K562 (cell line): ENCODE measurements around the gene RUNX1. TPM values are rescaled to one million over a fixed set of nuclear protein-coding genes. Genes with fewer than 3 reads are reported as not detected.

ENCODE experiments used
- ATF3 ChIP-seq, 2 experiments: fragments of 450-650 bp in 1 of 2; sonication (generic) in 1 of 2; formaldehyde crosslinking in 1 of 2; IDR thresholded peaks in 1 of 2; conservative IDR thresholded peaks in 1 of 2; 2 replicates each; pipeline versions ENCODE4 v1.6.1 to v1.8.1; 2016 to 2023; ENCODE audit warnings: mild to moderate bottlenecking in 2 of 2, moderate library complexity in 2 of 2, inconsistent platforms in 1 of 2, missing genetic modification reagents in 1 of 2
- CHCHD3 ChIP-seq: fragments of 250-450 bp; sonication (Bioruptor Pico); IDR thresholded peaks from 2 replicates; pipeline ENCODE4 v2.1.2; 2022; ENCODE audit warnings: mild to moderate bottlenecking
- ESRRB ChIP-seq: fragments of 250-450 bp; sonication (Bioruptor Pico); IDR thresholded peaks from 2 replicates; pipeline ENCODE4 v1.5.0; 2020; ENCODE audit warnings: mild to moderate bottlenecking, moderate library complexity, borderline replicate concordance
- GABPB2 ChIP-seq: fragments of 250-450 bp; sonication (Bioruptor Pico); conservative IDR thresholded peaks from 2 replicates; pipeline ENCODE4 v1.5.1; 2021; ENCODE audit warnings: mild to moderate bottlenecking
- HEY1 ChIP-seq: fragments of 250-450 bp; sonication (Bioruptor Pico); IDR thresholded peaks from 2 replicates; pipeline ENCODE4 v1.5.0; 2020; ENCODE audit warnings: mild to moderate bottlenecking, moderate library complexity, borderline replicate concordance
- HNRNPK ChIP-seq: fragments of 200-400 bp; formaldehyde crosslinking; IDR thresholded peaks from one replicate; pipeline ENCODE4 v1.6.1; 2018; ENCODE audit warnings: mild to moderate bottlenecking, low read depth, low read length; ENCODE audit not compliant: poor library complexity, severe bottlenecking
- NR2C1 ChIP-seq, 2 experiments: fragments of 450-650 bp; IDR thresholded peaks; 2 replicates each; pipeline ENCODE4 v1.6.1; 2017; ENCODE audit warnings: mild to moderate bottlenecking in 2 of 2, antibody characterized with exemption in 1 of 2, inconsistent platforms in 1 of 2, missing compliant biosample characterization in 1 of 2, missing genetic modification characterization in 1 of 2
- NR2F6 ChIP-seq: fragments of 450-650 bp; formaldehyde crosslinking; IDR thresholded peaks from 2 replicates; pipeline ENCODE4 v1.4.0; 2020; ENCODE audit warnings: mild to moderate bottlenecking
- RREB1 ChIP-seq: fragments of 250-450 bp; sonication (Bioruptor Pico); IDR thresholded peaks from 2 replicates; pipeline ENCODE4 v1.4.0; 2020
- SMARCA4 ChIP-seq: fragments of 450-650 bp; IDR thresholded peaks from 2 replicates; pipeline ENCODE4 v1.6.1; 2016
- TAL1 ChIP-seq: fragments of 450-650 bp; IDR thresholded peaks from 2 replicates; pipeline ENCODE4 v1.6.1; 2016; ENCODE audit warnings: mild to moderate bottlenecking
- TSC22D4 ChIP-seq: fragments of 450-650 bp; IDR thresholded peaks from 2 replicates; pipeline ENCODE4 v1.6.1; 2016; ENCODE audit warnings: missing genetic modification characterization, missing biosample characterization, control low read depth
- ZNF507 ChIP-seq: conservative IDR thresholded peaks from 2 replicates; pipeline ENCODE4 v1.6.1; 2017; ENCODE audit warnings: missing genetic modification characterization, missing compliant biosample characterization
- ZSCAN29 ChIP-seq: fragments of 450-650 bp; IDR thresholded peaks from 2 replicates; pipeline ENCODE4 v1.6.1; 2017
- polyA plus RNA-seq, 8 experiments: library from polyadenylated mRNA; depleted of rRNA in 4 of 8; stranded (reverse) in 5 of 8; unstranded in 3 of 8; fragments of >200 nt; fragmentation: Nextera tagmentation in 2 of 8; fragmentation: Illumina TruSeq in 1 of 8; extraction: Ambion mirVana in 2 of 8; extraction: Trizol in 1 of 8; gene quantifications; 2 replicates each; pipeline versions ENCODE4 v1.2.1 to v1.2.3, GENCODE V29; 2011 to 2014; ENCODE audit warnings: inconsistent platforms in 1 of 8, missing spikeins in 1 of 8
- total RNA-seq, 7 experiments: library from RNA; depleted of rRNA in 6 of 7; stranded (reverse); fragments of >200 nt in 6 of 7; fragmentation: Illumina TruSeq in 2 of 7; extraction: Trizol in 2 of 7; gene quantifications; 2 replicates each; pipeline versions ENCODE4 v1.2.1 to v1.2.3, GENCODE V29; 2011 to 2021; ENCODE audit warnings: low replicate concordance in 1 of 7
- TF ChIP-seq, protein P1 (sequence below), 2 experiments: fragments of 150-350 bp in 1 of 2; IDR thresholded peaks; 2 replicates each; pipeline ENCODE4 v1.6.1; 2012 to 2016; ENCODE audit warnings: low read depth in 2 of 2, low read length in 2 of 2, mild to moderate bottlenecking in 1 of 2, moderate library complexity in 1 of 2
- TF ChIP-seq, protein P2 (sequence below): fragments of 450-650 bp; IDR thresholded peaks from 2 replicates; pipeline ENCODE4 v1.6.1; 2017; ENCODE audit warnings: mild to moderate bottlenecking, moderate library complexity

Gene RUNX1
- total and polyA plus RNA-seq, 9 of the 15 experiments (the other 6 are each of a cell fraction or from before 2014, with no cell fraction given): 2.2 to 68.6 (median 17.8) TPM

DNA sequence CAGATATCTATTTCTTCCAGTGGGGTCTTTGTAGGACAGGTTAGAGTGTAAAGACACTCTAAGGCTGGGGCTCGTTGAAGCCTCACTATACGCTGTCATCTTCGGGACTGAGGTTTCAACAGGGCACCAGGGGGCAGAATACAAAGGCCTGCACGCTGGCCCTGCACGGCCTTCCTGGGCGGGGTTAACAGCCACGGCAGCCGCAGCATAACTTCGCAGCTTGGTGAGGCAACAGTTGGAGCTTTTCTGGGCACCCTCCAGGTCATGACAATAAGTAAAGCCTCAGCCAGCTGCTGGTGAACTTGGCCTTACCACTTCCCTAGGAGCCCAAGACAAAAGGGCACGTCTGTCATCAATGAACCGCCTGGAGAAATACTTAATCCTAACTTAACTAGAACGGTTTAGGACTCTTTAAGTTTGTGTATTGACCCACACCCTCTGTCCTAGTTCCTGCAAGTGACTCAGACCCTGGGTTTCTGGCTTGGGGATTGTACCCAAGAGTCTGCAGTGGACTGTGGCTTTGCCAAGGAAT lies 2.3 kb upstream of the RUNX1 start (continued):
- TF ChIP-seq, protein P1, sequence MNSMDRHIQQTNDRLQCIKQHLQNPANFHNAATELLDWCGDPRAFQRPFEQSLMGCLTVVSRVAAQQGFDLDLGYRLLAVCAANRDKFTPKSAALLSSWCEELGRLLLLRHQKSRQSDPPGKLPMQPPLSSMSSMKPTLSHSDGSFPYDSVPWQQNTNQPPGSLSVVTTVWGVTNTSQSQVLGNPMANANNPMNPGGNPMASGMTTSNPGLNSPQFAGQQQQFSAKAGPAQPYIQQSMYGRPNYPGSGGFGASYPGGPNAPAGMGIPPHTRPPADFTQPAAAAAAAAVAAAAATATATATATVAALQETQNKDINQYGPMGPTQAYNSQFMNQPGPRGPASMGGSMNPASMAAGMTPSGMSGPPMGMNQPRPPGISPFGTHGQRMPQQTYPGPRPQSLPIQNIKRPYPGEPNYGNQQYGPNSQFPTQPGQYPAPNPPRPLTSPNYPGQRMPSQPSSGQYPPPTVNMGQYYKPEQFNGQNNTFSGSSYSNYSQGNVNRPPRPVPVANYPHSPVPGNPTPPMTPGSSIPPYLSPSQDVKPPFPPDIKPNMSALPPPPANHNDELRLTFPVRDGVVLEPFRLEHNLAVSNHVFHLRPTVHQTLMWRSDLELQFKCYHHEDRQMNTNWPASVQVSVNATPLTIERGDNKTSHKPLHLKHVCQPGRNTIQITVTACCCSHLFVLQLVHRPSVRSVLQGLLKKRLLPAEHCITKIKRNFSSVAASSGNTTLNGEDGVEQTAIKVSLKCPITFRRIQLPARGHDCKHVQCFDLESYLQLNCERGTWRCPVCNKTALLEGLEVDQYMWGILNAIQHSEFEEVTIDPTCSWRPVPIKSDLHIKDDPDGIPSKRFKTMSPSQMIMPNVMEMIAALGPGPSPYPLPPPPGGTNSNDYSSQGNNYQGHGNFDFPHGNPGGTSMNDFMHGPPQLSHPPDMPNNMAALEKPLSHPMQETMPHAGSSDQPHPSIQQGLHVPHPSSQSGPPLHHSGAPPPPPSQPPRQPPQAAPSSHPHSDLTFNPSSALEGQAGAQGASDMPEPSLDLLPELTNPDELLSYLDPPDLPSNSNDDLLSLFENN (IDR thresholded peaks at IDR 0.05; ENCODE audit: low read depth in 2 of 2, low read length in 2 of 2): no peak
- TF ChIP-seq ZNF507 (tag) (no peak), RREB1 (CRISPR knock-in tag) (peak; percentile 38; the same call in 1 of the 2 replicates), NR2C1 (IDR thresholded peaks at IDR 0.05) (no peak), NR2C1 (tag; IDR thresholded peaks at IDR 0.05) (0 out of 2 replicates have a peak, but pooled peaks have one; percentile 20), TAL1 (no peak), HEY1 (no peak; the same call in 1 of the 2 replicates), CHCHD3 (no peak), ZSCAN29 (no peak), NR2F6 (CRISPR knock-in tag) (no peak), GABPB2 (CRISPR knock-in tag) (no peak), TSC22D4 (no peak), ATF3 (IDR thresholded peaks at IDR 0.05) (peak; percentile 83), ATF3 (CRISPR knock-in tag; conservative IDR thresholded peaks at IDR 0.05) (peak; percentile 84), ESRRB (CRISPR knock-in tag) (no peak), HNRNPK (no peak), SMARCA4 (peak; percentile 59)
- TF ChIP-seq, protein P2, sequence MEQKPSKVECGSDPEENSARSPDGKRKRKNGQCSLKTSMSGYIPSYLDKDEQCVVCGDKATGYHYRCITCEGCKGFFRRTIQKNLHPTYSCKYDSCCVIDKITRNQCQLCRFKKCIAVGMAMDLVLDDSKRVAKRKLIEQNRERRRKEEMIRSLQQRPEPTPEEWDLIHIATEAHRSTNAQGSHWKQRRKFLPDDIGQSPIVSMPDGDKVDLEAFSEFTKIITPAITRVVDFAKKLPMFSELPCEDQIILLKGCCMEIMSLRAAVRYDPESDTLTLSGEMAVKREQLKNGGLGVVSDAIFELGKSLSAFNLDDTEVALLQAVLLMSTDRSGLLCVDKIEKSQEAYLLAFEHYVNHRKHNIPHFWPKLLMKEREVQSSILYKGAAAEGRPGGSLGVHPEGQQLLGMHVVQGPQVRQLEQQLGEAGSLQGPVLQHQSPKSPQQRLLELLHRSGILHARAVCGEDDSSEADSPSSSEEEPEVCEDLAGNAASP: no peak
